NCI-H2081 treated with DMSO at 0.1 percent for 48 hours (cell line): Measurements from ENCODE around the gene ZNF154.
"Not testable (repeated sequence)": the region's sequence is repeated elsewhere in the genome, so short reads cannot be mapped to it uniquely, and the experiment has no call there.

Experiments used
- DNase-seq: peaks from one replicate; lab custom pipeline; 2025; lab: John Stamatoyannopoulos, UW

ZNF154 gene

GRCh38 chr19:57708641-57709361 is at the start of gene ZNF154:
Gene ZNF154 (minus strand): TSS chr19:57709204. CDS start chr19:57708971, 233 bp downstream.
- no peak for DNase-seq

GRCh38 chr19:57757941-57758340 is 48.9 kb upstream of the ZNF154 start:
- no peak for DNase-seq

- DNase-seq = no peak
These were observed 46.0 kb upstream of the ZNF154 start for GRCh38 chr19:57755031-57755430.

- no peak for DNase-seq
These were observed 45.2 kb upstream of the ZNF154 start for GRCh38 chr19:57754091-57754673.

GRCh38 chr19:57748029-57748428 is 39.0 kb upstream of the ZNF154 start:
- DNase-seq = no peak

- no peak for DNase-seq
These were observed 38.4 kb upstream of the ZNF154 start for GRCh38 chr19:57747472-57747807.

- peak; percentile 70 for DNase-seq
These were observed 37.8 kb upstream of the ZNF154 start, which contains the start of gene ZNF776 for GRCh38 chr19:57746580-57747471. Gene ZNF776 (plus strand): TSS chr19:57746815. CDS start chr19:57747059, 244 bp downstream.

- not testable (repeated sequence) for DNase-seq
These were observed 29.8 kb upstream of the ZNF154 start for GRCh38 chr19:57738770-57739169.

GRCh38 chr19:57738320-57738719 is 29.3 kb upstream of the ZNF154 start:
- not testable (repeated sequence) for DNase-seq

- no peak for DNase-seq
These were observed 11.9 kb upstream of the ZNF154 start for GRCh38 chr19:57720878-57721277.

GRCh38 chr19:57719901-57720519 is 11.0 kb upstream of the ZNF154 start:
- no peak for DNase-seq

- DNase-seq = peak; percentile 51
These were observed 10.4 kb upstream of the ZNF154 start for GRCh38 chr19:57719424-57719823.

GRCh38 chr19:57712222-57712621 is 3.2 kb upstream of the ZNF154 start:
- no peak for DNase-seq

GRCh38 chr19:57709616-57710015 is 612 bp upstream of the ZNF154 start:
- no peak for DNase-seq

GRCh38 chr19:57706346-57706745 is 2.7 kb downstream of the ZNF154 start:
- no peak for DNase-seq

- no peak for DNase-seq
These were observed 7.4 kb downstream of the ZNF154 start for GRCh38 chr19:57701625-57702024.

- no peak for DNase-seq
These were observed 19.3 kb downstream of the ZNF154 start for GRCh38 chr19:57689750-57690149.

- no peak for DNase-seq
These were observed 20.8 kb downstream of the ZNF154 start for GRCh38 chr19:57688011-57688763.

GRCh38 chr19:57687363-57688010 is 21.5 kb downstream of the ZNF154 start:
- no peak for DNase-seq

GRCh38 chr19:57686727-57687126 is 22.3 kb downstream of the ZNF154 start:
- DNase-seq = no peak

GRCh38 chr19:57682226-57682766 is 26.7 kb downstream of the ZNF154 start:
- DNase-seq = no peak
